ENCODE measurements around the gene ESPNL.
A peak's percentile ranks its signal among the peaks of the same experiment; 100 is the strongest.

DNA sequence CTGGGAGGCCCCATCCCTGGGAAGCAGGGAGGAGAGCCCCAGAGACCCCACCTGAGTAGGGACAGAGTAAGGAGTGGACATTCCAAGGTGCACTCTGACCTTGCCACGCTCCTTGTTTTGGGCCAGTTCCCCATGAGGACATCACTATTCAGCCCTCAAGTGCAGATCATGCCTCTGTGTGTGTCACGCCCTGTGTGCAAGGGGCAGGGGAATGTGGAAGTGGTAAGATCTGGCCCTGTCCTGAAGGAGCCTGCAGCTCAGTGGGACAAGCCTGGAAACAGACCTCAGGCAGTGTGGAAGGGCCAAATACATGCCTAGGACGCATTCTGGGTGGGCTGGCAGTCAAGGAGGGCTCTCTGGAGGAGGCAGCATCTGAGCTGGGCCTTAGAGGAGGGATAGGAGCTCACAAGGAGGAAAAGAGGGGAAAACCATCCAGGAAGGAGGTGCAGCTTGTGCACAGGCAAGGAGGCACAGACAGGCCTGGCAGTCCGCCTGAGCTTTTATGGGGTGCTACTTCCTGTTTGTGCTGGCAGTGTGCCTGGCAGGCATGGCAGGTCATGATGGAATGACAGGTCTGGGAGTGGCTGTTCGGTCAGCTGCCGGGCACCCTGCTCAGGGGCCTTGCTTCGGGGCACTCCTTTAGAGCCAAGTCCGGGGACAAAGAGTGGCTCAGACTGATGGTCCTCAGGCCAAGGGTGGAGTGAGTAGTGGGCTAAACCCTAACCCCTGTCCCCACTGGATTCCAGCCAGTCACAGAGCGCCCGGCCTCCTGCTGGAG, 41.6 kb downstream of the ESPNL start:
- TF ChIP-seq, protein P1, sequence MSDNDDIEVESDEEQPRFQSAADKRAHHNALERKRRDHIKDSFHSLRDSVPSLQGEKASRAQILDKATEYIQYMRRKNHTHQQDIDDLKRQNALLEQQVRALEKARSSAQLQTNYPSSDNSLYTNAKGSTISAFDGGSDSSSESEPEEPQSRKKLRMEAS (IDR thresholded peaks at IDR 0.05; ENCODE audit: low read depth, low read length), result no peak
- TF ChIP-seq, protein P2, sequence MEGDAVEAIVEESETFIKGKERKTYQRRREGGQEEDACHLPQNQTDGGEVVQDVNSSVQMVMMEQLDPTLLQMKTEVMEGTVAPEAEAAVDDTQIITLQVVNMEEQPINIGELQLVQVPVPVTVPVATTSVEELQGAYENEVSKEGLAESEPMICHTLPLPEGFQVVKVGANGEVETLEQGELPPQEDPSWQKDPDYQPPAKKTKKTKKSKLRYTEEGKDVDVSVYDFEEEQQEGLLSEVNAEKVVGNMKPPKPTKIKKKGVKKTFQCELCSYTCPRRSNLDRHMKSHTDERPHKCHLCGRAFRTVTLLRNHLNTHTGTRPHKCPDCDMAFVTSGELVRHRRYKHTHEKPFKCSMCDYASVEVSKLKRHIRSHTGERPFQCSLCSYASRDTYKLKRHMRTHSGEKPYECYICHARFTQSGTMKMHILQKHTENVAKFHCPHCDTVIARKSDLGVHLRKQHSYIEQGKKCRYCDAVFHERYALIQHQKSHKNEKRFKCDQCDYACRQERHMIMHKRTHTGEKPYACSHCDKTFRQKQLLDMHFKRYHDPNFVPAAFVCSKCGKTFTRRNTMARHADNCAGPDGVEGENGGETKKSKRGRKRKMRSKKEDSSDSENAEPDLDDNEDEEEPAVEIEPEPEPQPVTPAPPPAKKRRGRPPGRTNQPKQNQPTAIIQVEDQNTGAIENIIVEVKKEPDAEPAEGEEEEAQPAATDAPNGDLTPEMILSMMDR (IDR thresholded peaks at IDR 0.05; ENCODE audit: low read depth, low read length), result no peak
- TF ChIP-seq POLR2A (IDR thresholded peaks at IDR 0.05; ENCODE audit: extremely low read depth, insufficient read length) (no peak), MYC (IDR thresholded peaks at IDR 0.05; ENCODE audit: low read depth, low read length) (0 out of 2 replicates have a peak, but pooled peaks have one; percentile 20)
